Stimulated activated CD8-positive, alpha-beta memory T cell treated with anti-CD3 and anti-CD28 coated beads, Interleukin-4, amount 100 ng/mL, for 4 hours (primary cell): Measurements from ENCODE around the gene TRIM36.

Experiments
- DNase-seq, 2 donors: peaks; one replicate each; pipeline ENCODE4 v3.0.0-alpha.2; 2020; ENCODE audit warnings: low read depth in 2 of 2, low spot score in 1 of 2

Gene TRIM36

DNA sequence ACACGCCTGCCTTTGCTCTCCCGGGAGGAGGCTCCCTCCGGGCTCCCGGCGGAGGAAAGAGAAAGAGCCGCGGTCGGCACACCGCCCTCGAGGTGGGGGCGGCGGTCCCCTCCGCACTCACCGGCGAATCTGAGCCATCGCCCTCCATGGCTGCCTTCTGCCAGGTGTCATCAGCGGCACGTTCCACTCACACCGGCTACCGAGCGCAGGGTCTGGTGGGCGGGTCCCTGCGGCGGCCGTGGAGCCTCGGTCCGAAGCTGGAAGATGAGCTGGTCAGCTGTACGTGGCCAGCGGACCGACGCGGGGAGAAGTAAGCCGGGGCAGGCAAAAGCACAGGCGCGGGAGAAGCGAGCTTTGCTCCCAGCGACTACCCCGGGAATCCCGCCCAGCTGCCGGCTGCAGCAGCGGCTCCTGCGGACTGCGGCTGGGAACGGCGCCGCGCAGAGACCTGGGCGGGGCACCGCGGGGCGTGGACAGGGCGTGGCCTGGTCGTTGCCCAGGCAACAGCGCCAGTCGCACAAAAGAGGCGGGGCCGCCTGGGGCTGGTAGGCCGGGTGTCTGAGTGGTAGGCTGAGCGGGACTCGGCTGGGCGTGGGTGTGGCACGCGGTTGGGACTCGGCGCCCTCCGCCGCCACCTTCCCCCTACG lies at the start of gene TRIM36:
Gene TRIM36 (minus strand): TSS at position 422 of the 647 bp plus-strand sequence. CDS start 274 bp downstream, at position 148.
- DNase-seq: peak; percentile 82 to 84

DNA sequence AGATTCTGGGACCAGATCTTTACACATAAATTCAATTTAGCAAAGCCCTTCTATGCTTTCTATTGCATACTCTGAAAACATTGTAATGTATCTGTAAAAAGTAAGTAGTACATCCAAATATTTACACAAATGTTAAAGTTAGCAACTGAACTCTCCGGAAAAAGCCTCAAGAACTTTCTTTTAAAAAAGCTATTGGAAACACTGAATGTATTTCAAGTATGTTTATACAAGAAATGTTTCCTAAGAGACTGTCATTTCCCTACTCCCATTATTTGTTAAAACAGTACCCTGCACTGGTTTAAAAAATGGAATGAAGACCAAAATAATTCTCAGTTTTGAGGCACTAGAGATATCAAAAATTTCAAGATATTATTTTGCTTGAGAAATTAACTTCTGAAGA lies 44.8 kb upstream of the TRIM36 start:
- no peak for DNase-seq

- DNase-seq: no peak
Measured at GRCh38 chr5:115209279-115209678, 39.6 kb upstream of the TRIM36 start.

- DNase-seq: no peak
Measured at GRCh38 chr5:115202952-115203351, 33.2 kb upstream of the TRIM36 start.

DNA sequence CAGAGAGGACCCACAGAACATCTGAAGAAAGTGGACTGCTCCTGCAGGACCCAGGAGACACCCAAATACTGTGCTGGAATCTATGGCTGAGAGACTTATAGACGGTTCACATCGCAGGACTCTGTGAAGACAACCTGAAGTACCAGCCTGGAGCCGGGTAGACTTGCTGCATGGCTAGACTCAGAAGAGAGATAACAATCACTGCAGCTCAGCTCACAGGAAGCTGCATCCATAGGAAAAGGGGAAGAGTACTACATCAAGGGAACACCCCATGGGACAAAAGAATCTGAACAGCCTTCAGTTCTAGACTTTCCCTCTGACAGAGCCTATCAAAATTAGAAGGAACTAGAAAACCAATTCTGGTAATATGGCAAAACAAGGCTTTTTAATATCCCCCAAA lies 26.5 kb upstream of the TRIM36 start:
- DNase-seq: no peak

- no peak for DNase-seq
Measured at GRCh38 chr5:115194676-115195075, 25.0 kb upstream of the TRIM36 start.

- no peak for DNase-seq
Measured at GRCh38 chr5:115193295-115193694, 23.6 kb upstream of the TRIM36 start.

DNA sequence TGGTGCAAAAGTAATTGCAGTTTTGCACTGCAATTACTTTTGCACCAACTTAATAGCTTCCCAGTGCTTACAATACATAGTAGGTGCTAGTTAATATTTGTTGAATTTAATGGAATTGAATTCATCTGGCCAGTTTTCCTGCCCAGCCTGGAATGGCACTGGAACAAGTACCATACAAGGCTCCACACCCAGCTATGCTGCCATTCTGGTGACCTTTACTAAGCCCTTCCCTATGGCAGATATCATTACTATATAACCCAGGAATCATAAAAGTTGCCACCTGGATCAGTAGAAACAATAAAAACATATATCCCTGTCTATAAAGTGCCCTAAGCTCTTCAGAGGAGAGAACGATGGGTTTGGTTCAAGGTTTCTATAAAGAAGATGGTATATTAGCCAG lies 22.4 kb upstream of the TRIM36 start:
- no peak for DNase-seq

DNA sequence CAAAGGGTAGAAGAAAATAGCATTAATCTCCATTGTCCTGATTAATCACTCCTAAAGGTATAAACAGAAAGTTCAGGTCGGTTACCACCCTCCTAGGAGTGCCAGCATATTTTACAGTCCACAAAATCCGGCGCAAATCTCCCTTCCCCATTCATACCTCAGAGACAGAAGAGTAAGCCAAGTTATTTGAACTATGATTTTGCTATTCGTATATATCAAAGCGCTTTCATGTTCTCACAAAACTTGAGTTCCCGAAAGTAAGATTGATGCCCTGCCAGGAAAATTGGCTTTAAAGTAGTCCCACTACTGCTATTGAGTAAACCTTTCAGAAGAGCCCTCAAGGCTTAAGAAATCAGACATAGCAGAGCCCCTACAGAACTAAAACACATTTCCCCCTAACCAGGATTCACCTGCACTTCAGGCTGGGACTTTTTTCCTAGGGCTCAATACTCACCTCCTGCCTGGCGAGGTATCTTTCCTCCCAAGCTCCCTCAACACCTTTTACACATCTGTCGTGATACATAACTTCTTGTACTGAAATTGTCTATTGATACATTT lies 21.8 kb upstream of the TRIM36 start:
- DNase-seq: no peak

DNA sequence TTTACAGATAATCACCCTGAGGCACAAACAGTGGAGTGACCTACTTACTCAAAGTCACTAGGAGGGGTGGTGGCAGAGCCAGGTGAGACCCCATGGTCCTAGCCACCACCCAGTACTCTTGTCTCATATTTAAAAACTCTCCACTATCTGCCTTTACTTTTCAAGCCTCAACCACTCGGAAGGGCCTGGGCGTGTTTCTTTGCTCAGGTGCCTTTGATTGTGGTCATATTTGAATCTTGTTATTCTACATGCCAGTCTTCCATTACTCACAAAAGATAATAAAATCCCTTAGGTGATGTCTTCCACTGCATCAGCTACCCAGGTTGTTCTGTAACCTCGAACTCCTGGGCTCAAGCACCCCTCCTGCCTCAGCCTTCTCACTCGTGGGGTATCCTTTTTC lies 20.7 kb upstream of the TRIM36 start:
- no peak for DNase-seq

- no peak for DNase-seq
Measured at GRCh38 chr5:115189866-115190265, 20.2 kb upstream of the TRIM36 start.

- DNase-seq: no peak
Measured at GRCh38 chr5:115186794-115187193, 17.1 kb upstream of the TRIM36 start.

DNA sequence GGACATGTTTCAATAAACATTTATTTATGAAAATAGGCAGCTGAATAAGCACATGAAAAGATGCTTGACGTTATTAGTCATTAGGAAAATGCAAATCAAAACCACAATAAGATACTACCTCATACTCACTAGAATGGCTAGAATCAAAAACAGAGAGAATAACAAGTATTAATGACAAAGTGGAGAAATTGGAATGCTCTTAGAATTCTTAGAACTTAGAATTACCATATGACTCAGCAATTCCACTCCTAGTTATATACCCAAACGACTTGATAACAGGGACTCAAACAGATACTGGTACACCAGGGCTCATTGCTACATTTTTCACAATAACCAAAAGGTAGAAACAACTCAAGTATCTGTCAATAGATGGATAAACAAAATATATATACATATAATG lies 15.1 kb upstream of the TRIM36 start:
- DNase-seq: no peak

DNA sequence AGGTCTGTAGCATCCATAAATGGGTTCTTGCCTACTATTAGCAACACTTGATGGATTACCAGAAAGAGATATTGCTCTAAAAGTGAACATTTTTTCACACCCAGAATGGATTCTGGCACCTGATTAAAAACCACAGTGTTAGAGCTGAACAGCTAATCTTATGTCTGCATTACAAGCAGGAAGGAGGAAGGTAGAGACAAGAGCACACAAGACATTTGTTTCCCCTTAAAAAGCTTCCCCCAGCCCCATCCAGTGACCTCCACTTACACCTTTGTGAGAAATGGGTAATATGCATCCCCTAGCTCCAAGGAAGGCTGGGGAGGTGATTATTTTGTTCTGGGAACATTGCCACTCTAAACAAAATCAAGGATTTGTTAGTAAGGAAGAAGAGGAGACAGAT lies 12.0 kb upstream of the TRIM36 start:
- no peak for DNase-seq

DNA sequence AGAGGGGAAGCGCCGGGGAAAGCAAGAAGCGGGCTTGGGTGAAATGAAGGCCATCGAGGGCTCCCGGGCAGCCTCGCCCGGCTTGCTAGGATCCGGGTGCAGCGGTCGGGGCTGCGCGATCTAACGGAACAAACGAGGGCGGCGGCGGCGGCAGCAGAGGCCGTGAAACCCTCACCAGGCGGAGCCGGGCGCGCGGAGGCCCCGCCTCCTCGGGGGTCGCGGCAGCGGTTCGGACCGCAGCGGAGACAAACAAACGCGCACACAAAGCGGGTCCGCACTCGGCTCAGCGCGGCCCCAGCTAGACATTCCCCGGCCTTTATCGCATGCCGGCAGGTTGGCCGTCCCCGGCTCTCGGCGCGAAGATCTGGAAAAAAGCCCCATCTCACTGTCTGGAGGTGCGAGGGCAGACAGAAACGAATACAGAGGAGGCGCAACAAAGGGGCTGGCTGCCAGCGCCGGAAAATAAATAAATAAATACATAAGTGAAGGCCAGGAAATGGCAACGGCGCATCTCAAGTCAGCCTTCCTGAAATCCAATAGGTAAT lies 10.5 kb upstream of the TRIM36 start:
- DNase-seq: no peak

DNA sequence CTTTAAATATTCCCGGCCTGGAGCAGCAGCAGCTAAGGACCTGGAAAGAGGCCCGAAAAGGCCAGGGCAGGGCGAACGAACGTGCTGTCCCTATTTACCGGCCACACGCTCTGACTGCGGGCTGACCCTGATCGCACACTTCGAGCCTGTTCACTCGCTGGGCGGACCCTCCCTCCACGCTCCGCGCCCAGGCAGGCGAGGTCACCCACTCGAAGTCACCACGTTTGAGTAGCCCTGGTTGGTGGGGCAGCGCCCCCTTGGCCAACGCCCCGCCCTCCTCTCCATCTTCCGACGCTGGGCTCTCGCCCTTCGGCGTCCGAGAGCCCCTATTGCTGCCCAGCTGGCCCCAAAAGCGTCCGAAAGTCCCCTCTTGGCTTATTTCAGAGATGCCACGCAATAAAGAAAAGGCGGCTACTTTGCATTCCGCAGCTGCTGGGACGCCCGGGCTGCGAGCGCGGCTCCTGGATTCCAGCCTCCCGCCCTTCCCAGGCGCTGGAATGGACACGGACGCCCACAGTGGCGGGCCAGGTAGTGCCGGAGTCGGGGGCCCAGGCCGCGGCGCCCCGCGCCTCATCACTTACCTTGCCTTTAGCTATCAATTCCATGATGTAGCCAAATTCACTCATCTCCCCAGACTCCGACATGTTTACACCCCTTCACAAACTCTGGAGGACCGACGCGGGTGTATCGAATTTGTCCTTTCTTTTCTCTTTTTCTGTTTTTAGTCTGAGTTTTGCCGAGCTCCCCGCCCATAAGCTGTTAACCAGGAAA lies 9.9 kb upstream of the TRIM36 start:
- no peak for DNase-seq

- no peak for DNase-seq
Measured at GRCh38 chr5:115179030-115179393, 9.3 kb upstream of the TRIM36 start.

- DNase-seq: no peak
Measured at GRCh38 chr5:115170929-115171510, 1.3 kb upstream of the TRIM36 start.

GRCh38 chr5:115170134-115170928 lies 623 bp upstream of the TRIM36 start:
- DNase-seq: no peak

GRCh38 chr5:115168829-115169486 lies 750 bp downstream of the TRIM36 start:
- DNase-seq: no peak
